Measurements from ENCODE around the gene PHC1.
"Not testable (repeated sequence)": the region's sequence is repeated elsewhere in the genome, so short reads cannot be mapped to it uniquely, and the experiment has no call there.

GRCh38 chr12:8902703-8903102 lies 11.6 kb upstream of the PHC1 start:
- not testable (repeated sequence) for TF ChIP-seq EP300, CTCF, POLR2A (IDR thresholded peaks at IDR 0.05)
